GM18498 (cell line): ENCODE data around the gene ANKRD16.
"Not testable (repeated sequence)": the region's sequence is repeated elsewhere in the genome, so short reads cannot be mapped to it uniquely, and the experiment has no call there.

Experiments
- ATAC-seq: cut with Tn5 transposase; IDR thresholded peaks from one replicate; pipeline ENCODE4 v1.9.1; 2021; ENCODE audit warnings: mild to moderate bottlenecking, moderate library complexity; ENCODE audit not compliant: unreplicated experiment

ANKRD16 gene

GRCh38 chr10:5840314-5841307, 49.1 kb downstream of the ANKRD16 start:
- peak; percentile 81 for ATAC-seq

- ATAC-seq: not testable (repeated sequence)
These were observed 53.5 kb downstream of the ANKRD16 start for GRCh38 chr10:5836181-5836580.

GRCh38 chr10:5835446-5836095, 54.1 kb downstream of the ANKRD16 start:
- no peak for ATAC-seq

- ATAC-seq: no peak
These were observed 55.9 kb downstream of the ANKRD16 start for GRCh38 chr10:5833814-5834213.

- no peak for ATAC-seq
These were observed 56.7 kb downstream of the ANKRD16 start for GRCh38 chr10:5832946-5833345.

- no peak for ATAC-seq
These were observed 58.3 kb downstream of the ANKRD16 start for GRCh38 chr10:5831446-5831782.

GRCh38 chr10:5830629-5831445, 58.9 kb downstream of the ANKRD16 start:
- ATAC-seq: no peak

- no peak for ATAC-seq
These were observed 60.4 kb downstream of the ANKRD16 start for GRCh38 chr10:5829267-5829666.

- ATAC-seq: no peak
These were observed 61.0 kb downstream of the ANKRD16 start for GRCh38 chr10:5828725-5829124.

GRCh38 chr10:5827841-5828240, 61.9 kb downstream of the ANKRD16 start:
- no peak for ATAC-seq

- not testable (repeated sequence) for ATAC-seq
These were observed 63.2 kb downstream of the ANKRD16 start for GRCh38 chr10:5826511-5826910.

- ATAC-seq: no peak
These were observed 70.8 kb downstream of the ANKRD16 start for GRCh38 chr10:5818894-5819293.

GRCh38 chr10:5818048-5818331, 71.7 kb downstream of the ANKRD16 start:
- no peak for ATAC-seq

- ATAC-seq: no peak
These were observed 72.2 kb downstream of the ANKRD16 start for GRCh38 chr10:5817322-5818047.

- ATAC-seq: no peak
These were observed 73.5 kb downstream of the ANKRD16 start for GRCh38 chr10:5816170-5816569.

GRCh38 chr10:5814110-5815107, 75.3 kb downstream of the ANKRD16 start:
- ATAC-seq: no peak

- ATAC-seq: peak; percentile 84
These were observed 76.2 kb downstream of the ANKRD16 start, which contains the start of gene GDI2 for GRCh38 chr10:5813341-5814109. TSS of gene GDI2 (minus strand) at chr10:5813434. CDS start at chr10:5813258, 176 bp downstream.

GRCh38 chr10:5813091-5813340, 76.7 kb downstream of the ANKRD16 start:
- ATAC-seq: peak; percentile 32
